NCI-H2227 treated with DMSO at 0.1 percent for 48 hours (cell line): ENCODE results near the gene RAI14.
"Not testable (repeated sequence)": the region's sequence is repeated elsewhere in the genome, so short reads cannot be mapped to it uniquely, and the experiment has no call there.

ENCODE experiments used
- DNase-seq: peaks from one replicate; lab custom pipeline; 2025; lab: John Stamatoyannopoulos, UW

Gene RAI14

GRCh38 chr5:34820593-34820992 is 164.5 kb downstream of the RAI14 start:
- no peak for DNase-seq

GRCh38 chr5:34822956-34823715 is 167.0 kb downstream of the RAI14 start:
- DNase-seq, result no peak

DNA sequence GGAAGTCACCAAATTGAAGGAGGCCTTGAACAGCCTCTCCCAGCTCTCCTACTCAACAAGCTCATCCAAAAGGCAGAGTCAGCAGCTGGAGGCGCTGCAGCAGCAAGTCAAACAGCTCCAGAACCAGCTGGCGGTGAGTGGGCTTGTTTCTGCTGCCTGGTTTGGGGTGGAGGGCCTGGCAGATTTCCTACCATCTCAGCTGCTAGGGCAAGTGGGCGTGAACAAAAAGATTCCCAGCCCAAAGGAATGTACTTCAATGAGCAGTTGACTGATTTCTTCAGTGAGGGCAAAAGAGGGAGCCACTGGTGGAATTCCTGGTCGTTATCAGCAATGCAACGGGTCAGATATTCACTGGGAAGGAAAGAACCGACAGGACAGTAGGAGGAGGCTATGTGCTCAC is 170.2 kb downstream of the RAI14 start:
- DNase-seq, result no peak

- no peak for DNase-seq
Measured at GRCh38 chr5:34827588-34828506, 171.7 kb downstream of the RAI14 start.

GRCh38 chr5:34830827-34831226 is 174.7 kb downstream of the RAI14 start:
- DNase-seq, result not testable (repeated sequence)

DNA sequence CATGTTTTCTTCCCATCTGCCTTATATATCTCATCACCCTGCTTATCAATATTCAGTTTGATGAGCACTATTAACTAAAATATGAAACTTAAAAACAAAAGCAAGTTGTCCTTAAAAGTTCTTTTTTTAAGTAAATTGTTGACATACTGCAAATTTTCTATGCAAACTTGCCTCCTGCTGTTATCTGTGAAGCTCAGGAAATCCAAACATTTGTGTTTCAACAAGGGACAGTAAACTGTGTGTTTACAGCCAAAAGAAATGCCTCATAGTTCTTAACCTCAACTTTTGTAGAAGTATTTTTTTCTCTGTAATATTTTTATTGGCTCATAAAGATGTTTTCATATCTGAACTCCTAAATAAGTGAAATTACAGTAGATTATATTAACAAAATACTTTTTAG is 175.2 kb downstream of the RAI14 start:
- DNase-seq, result no peak

DNA sequence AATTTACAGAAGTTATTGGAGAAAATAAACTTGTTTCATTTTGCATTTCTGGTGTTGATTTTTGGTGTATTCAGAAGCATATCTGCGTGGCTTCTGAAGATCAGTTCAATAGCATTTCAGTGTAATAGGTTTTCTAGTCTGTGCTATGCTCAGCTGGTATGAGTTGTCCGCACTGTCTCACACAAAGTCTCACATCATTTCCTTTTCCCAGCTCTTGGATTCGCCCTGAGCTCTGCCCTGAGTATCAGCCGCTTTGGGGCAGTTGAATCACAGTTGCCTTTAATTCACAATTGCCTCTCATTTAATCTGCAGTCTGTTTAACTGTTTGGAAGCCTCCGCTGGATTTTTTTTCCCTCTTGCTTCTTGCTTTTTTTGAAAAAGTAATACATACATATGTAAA is 176.4 kb downstream of the RAI14 start:
- no peak for DNase-seq

DNA sequence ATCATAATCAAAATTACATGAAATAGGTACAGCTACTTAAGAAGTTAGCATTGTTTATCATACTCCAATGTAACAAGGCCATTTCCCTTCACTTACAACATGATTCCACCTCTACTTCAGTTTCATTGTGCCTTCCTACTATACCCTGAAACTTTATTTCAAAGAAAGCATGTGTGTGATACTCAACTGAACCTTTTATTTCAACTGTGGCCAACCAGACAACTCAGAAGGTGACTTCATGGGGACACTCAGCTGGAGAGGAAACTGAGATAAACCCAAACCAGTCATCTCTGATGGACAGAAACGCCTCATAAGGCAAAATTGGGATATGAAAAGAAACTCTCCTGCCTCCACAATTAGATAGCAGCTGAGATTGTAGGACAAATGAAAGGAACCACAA is 177.0 kb downstream of the RAI14 start:
- DNase-seq, result no peak

GRCh38 chr5:34833976-34834793 is 178.1 kb downstream of the RAI14 start:
- no peak for DNase-seq

GRCh38 chr5:34834794-34835089 is 178.6 kb downstream of the RAI14 start:
- DNase-seq, result no peak

DNA sequence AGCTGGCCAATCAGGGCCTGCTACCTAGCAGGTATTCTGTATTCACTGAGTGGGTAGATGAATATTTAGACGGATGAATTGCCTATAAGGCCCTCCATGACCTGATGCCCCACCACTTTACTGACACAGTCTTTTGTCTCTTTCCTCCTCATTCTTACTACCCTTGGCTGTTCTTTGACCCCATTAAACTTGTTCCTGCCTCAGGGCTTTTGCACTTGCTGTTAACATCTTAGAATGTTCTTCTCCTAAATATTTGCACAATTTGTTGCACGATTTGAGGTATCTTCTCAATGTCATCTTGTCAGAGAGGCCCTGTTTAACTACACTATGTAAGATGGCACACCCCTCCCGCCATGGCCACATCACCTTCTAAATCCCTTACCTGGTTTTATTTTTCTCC is 179.5 kb downstream of the RAI14 start:
- no peak for DNase-seq

DNA sequence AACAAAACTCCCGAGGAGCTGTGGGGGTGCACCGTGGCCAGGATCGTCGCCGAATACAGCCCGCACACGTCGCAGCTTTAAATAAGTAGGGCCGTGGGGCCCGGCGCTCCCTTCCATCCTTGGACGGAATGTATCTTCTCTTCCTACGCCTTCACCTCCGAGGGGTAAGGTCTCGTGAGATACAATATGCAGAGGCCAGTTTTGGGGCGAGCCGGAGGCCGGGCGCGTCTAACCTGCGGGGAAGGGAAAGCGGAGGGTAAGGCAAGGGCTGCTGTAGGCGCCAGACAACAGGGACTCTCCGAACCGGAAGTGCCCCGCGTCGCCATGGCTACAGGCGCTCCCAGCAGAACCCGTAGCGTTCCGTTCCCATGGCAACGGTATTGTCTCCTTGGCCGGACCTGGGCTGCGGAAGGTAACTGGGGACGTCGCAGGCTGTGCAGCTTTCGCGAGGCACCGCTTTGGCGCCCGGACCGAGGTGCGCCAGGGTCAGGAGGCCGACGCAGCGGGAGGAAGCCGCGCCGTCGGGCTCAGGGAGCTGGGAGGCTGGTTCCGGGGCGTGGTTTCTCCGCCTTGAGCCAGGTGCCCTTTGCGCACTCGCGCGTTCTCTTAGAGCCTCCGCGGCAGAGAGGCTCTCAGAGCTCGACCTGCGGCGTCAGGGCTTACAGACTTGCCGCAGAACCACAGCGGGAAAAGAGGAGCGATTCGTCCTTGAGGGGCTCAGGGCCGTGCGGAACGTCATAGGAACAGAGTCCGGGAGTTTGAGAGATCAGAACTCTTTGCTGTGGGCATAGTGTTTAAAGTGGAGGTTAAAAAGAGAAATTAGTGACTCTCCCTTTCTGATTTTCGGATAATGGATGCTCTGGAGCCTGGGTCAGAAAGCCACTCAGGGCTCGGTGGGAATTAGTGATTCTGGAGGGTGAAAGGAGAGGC is 182.9 kb downstream of the RAI14 start, which contains the start of gene TTC23L:
TSS of gene TTC23L (plus strand) at position 380 of the 930 bp plus-strand sequence. CDS start 1,508 bp downstream, outside the sequence.
- DNase-seq, result peak; percentile 98

DNA sequence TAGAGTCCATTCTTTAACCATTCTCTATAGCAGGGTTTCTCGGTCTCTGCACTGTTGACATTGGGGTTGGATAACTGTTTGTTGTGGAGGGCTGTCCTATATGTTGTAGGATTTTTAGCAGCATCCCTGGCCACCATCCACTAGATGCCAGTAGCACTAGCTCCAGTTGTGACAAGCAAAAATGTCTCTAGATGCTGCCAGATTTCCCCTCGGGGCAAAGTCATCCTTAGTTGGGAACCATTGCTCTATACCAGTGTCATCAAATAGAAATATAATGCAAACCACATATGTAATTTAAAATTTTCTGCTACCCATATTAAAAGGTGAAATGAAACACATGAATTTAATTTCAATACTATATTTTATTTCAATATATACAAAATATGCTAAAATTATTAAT is 185.7 kb downstream of the RAI14 start:
- no peak for DNase-seq

DNA sequence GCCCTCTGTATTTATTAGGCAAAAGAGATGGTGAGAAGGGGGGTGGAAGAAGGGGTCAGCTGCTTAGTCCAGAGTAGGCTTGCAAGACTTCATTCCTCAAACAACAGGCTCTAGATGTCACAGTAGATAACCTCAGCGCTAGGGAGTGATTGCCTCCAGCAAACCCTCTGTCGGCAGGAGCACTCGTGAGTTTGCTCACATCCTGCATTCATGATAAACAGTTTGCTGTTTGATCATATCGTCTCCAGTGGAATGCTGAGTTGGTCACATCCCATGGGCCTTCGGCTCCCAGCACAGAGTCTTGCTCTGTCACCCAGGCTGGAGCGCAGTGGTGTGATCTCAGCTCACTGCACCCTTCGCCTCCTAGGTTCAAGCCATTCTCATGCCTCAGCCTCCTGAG is 186.4 kb downstream of the RAI14 start:
- no peak for DNase-seq

- no peak for DNase-seq
Measured at GRCh38 chr5:34843497-34843896, 187.4 kb downstream of the RAI14 start.

DNA sequence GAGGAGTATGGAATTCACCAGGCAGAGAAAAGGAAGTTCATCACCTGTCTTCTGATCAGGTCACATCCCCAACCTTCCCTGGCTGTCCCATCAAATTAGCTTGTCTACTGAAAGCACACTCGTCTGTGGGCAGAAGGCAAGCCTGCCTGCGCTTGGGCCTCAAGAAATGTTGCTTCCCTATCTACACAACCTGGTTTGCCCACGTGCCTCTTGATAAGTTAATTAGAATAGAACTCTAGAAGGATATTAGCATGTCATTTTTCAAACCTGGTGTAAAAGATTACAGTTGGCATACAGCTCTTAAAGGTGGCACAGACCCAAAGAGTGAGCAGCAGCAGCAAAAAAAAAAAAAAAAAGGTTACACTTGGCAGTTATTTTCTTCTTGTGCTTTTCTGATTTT is 188.0 kb downstream of the RAI14 start:
- DNase-seq, result no peak

GRCh38 chr5:34844999-34845398 is 188.9 kb downstream of the RAI14 start:
- DNase-seq, result no peak

DNA sequence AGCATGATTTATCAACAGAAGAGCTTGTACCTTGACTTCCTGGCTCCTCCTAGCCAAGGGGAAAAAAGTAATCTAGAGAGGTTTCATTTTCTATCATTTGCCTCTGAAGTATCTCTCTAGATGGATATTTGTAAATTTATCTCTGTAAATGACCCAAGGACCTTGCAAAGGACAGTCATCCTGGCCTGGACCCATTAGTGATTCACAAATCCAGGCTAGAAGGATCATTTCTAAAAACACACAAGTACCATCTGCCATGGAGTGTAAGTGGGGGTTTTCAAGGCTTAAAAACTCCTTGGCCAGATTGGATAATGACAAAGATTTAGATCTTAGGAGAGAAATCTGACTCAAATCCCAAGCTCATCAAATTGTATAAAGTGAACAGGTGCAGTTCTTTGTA is 190.9 kb downstream of the RAI14 start:
- no peak for DNase-seq

DNA sequence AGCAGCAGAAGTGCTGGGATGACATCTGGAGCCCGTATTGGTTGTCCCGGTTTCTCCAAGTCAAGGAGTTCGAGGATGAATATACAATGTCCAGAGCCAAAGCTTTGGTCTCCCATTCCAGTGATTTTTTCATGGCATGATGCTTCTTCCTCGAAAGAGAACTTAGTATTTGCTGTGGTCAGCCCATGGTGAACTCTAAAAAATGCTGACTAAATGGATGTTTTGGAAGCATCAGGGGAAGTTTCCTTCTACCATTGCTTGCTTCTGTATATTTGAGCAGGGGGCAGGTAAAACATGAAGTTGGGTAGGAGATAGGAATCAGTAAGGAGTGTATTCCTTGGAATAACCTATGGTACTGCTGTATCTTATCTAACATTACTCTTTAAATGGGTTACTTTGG is 191.4 kb downstream of the RAI14 start:
- no peak for DNase-seq

DNA sequence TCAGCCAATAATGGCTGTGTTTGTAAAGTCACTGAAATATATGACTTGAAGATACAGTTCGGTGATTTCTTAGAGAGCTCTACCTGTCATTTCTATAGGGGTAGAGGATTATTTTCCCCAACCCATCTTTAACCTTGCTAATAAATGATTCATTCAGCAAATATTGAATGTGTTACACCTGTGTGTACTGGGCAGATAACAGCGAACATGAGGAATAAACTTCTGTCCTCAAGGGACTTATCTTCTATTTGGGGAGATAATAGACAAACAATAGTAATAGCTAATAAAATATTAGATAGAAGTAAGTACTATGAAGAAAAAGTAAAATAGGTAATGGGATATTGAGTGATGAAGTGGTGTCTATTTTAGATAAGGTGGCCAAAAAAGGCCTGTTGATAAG is 192.1 kb downstream of the RAI14 start:
- no peak for DNase-seq

DNA sequence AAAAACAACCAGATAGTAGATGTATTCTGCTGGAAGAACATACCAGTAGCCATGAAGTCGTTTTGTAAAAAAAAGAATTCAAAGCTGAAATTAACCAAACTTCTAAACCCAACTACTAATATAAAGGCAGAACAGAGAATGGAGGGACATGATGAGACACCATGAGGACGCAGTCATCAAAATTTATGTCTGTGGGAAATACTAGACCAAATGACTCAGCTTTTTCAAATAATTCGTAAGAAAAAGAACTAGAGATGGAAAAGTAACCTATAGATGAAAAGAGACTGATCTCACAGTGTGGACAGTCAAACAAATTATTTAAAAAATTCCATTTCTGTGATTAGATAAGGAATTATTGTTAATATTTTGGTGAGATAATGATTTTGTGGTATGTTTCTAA is 193.1 kb downstream of the RAI14 start:
- no peak for DNase-seq
